ENCODE data around the gene HIPK3.

HIPK3 gene

DNA sequence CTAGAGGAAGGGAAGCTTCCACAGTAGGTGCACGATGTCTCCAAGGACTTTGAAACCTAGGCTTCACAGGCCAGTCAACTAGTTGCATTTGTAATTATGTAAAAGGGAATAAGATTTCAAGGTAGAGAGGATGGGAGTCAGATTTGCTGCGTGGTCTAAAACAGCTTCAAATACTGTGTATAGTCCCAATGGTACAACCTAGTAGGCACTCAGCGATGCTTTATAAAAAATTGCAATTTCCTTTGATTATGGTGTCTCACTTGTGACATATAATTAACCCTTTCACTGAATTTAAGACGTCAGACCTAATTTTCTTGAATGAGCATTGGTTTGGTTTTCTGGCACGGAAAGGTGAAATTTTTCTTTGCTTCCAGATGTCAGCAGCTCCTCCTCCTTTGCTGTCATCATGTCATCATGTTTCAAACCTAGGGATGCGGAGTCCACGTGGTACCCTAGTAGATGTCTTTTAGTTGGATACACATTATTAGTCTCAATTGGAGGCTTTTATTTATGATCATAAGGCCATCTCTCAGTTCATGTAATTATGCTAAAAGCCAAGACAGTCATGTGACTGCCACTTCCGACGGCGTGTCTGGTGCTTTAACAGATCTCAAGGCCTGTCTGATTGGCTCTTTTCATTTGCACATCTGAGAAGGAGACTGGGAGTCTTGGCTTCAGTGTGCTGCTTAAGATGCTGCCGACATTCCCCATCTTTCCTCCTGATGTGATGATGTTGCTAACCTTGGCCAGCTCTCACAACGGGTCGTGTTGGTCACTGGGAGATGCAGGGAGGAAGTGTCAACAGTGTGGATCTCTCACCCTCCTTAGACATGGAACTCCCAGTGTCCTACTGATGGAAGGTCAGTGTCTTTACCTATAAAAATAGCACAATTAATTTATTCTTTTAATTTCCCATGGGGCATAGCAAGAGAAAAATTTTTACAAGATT, 134.0 kb downstream of the HIPK3 start:
- DNase-seq (ENCODE audit: low read depth, low spot score), result no peak

DNA sequence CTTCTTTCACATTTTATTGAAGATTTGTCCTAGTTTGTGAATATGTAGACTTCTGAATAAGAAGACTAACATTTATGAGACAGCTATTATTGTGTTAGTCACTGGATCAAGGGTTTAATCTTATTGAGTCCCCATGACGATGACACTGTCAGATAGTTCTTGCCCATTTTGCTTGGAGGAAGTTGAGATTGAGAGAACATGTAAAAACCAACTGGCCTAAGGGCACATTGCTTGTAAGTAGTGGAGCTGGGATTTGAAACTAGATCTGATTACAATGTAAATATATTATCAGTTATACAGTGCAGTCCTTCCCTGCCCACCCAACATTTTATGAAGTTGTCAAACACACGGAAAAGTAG, 134.7 kb downstream of the HIPK3 start:
- no peak for DNase-seq (ENCODE audit: low read depth, low spot score)

DNA sequence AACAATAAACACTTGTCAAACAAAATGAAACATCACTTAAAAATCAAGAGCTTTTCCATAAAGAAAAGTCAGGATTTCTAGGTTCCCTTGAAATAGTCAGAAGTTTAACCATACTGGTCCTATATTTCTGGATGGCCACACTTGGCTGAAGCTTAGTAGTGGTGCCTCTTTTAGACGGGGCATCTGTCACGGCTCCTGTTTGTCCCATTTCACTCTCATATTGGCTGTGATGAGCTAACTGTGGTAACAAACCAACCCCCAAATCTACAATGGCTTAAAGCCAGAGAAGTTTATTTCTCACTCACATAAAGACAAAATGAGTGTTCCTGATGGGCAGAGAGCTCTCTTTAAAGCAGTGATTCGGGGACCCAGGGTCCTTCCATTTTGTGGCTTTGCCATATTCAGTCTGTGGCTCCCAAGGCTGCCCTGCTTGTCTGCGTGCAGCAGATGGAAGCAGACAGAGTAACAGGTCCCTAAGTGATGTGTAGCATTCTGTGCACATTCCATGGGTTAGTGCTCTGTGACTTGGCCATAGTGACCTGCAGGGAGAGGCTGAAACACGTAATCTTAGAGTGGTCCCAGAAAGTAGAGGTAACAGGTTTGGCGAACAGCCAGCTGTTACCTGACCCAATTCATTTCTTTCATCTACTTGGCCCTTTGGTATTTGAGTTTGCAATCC, 137.4 kb downstream of the HIPK3 start:
- DNase-seq (ENCODE audit: low read depth, low spot score), result no peak

DNA sequence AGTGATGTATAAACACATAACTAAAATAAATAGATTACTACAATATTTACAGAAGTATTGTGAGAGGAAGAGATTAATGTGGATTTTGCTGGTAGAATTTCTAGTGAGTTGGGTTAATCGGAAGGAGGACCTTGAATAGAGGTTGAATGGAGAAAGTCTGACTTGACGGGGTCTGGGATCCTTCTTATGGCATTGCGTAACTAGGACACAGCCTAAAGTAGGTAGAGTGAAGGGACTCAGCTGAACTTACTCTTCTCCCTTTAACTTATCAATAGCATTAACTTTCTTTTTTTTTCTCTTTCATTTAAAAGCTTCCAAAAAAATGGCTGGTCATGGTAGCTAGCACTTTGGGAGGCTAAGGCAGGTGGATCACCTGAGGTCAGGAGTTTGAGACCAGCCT, 139.2 kb downstream of the HIPK3 start:
- DNase-seq (ENCODE audit: low read depth, low spot score), result no peak

DNA sequence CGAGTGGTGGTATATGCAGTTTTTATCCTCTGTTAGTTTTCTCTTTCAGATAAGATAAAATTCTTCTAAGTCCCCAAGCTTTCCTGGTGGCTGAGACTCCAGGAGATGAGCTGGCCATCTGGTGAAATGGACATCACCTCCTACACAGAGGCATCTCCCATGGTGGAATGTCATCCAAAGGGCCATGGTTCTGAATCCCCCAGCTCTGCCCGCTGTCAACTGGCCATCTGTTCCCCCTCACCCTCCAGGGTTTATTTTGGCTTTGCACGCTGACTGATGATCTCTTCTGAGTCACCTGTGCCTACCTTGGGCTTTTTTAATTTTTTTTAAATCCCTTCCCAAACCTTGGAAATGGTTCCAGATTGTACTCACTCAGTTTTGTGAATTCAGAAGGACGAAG, 142.2 kb downstream of the HIPK3 start:
- no peak for DNase-seq (ENCODE audit: low read depth, low spot score)

DNA sequence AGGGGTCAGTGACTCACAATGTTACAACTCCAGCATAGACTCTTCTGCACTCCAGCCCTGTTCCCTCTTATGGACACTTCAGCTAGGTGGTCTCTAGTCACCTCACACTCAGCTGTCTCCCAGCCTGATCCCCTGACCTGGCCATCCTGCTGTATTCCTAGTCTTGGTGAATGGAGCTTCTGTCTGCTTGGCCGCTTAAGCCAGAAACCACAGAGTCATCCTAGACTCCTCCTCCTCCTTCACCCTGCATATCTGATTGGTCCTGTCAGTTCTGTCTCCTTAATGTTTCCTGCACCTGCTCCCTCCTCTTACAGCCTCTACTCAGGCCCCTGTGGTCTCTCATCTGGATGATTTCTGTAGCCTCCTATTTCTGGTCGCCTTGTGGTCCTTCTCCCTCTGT, 144.9 kb downstream of the HIPK3 start:
- no peak for DNase-seq (ENCODE audit: low read depth, low spot score)

DNA sequence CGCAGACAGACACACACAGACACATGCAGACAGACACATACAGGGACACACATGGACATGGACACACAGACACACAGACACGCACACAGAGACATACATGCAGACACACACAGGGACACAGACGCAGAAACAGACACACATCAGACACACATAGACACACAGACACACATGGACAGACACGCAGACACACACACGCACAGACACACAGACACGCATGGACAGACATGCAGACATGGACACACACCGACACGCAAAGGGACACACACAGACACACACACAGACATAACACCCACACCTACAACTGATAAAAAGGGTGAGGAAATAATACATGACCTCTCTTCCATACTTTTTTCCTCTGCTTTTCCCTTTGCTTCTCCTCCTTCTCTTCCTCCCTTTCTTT, 146.2 kb downstream of the HIPK3 start:
- no peak for DNase-seq (ENCODE audit: low read depth, low spot score)

DNA sequence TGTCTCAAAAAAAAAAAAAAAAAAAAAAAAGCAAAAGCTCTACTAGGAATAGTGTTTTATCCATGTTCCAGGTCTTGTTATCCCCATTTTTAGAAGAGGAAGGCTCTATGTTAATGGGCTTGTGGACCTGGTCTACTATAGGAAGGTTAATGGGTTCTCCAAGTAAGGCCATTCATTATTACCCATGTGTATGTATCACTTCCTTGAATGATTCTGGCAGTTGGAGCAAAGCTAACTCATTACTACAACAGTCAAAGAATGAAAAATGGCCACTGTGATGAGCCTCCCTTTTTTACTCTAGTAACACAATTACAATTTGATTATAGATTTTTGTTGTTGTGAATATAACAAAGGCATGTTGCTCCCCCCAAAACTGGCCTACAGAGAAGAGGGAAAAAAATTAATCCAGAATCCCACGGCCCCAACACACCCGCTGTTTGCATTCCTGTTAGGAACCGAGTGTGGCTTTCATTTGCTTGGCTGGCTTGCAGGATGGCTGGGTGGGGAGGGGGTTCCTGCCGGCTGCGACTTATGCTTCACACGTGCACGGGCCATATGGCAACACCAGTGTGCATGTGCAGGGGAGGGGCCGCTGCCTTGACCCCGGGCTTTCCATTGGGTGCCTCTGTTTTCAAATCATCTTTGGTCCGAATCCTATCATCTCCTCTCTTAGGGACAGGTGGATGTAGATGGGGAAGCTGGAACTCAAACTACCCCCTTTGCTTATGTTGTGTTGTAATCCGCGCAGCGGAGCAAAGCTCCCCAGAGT, 148.8 kb downstream of the HIPK3 start:
- no peak for DNase-seq (ENCODE audit: low read depth, low spot score)
